ENCODE results near the gene FBXO5. TPM values are rescaled to one million over a fixed set of nuclear protein-coding genes. Genes with fewer than 3 reads are reported as not detected.
"Not testable (repeated sequence)": the region's sequence is repeated elsewhere in the genome, so short reads cannot be mapped to it uniquely, and the experiment has no call there.

FBXO5 gene
- total RNA-seq, 1 donor from 2014 or later, result 56.3 TPM

DNA sequence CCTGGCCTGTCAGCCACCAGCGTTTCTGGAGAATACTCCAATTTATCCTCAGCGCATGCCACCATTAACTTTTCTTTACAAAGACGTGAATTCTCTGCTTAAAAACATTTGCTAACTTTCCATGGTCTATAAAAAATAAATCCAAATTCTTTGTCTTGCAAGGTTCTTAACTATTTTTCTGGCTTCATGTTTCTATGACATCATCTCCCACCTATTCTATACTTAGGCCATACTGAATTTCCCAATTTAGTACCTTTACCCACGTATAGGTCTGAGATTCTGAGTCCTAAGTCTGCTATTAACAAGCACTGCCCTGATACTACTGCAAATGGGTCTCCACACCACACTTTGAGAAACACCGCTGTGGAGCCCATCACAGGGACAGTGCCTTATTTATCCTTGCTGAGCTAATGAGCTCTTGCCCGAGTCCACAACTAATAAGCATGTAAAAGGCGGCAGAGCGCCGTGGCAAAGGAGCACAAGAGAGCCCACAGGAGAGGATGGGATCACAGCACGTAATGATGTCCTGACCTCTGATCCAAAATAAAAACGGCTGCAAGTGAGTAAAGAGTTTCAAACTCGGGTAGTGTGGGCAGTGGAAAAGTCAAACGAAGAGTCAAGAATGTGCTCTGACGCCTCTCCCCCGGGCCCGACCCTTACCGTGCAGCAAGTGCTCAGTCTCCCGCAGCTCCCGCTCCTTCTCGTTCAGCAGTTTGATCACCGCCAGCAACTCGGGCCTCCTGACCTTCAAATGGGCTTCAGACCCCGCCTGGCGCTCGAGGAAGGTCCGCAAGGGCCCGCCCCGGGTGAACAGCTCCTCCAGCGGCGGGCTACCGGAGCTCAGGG is 19.1 kb upstream of the FBXO5 start:
- Mint-ChIP-seq H3K27ac (ENCODE audit: unreplicated experiment) (peak overlapping the region; percentile 93), H3K27me3 (ENCODE audit: low read depth) (no peaks in the 10 kb centered on the region), H3K4me3 (peak overlapping the region; percentile 96), H3K36me3 (ENCODE audit: low read depth) (peaks cover 7% of the 10 kb centered on the region), H3K9me3 (no peaks in the 10 kb centered on the region), H3K4me1 (peaks cover 35% of the 10 kb centered on the region)
- DNase-seq (ENCODE audit: low read depth, low spot score), result peak; percentile 10
- TF ChIP-seq, protein P1, sequence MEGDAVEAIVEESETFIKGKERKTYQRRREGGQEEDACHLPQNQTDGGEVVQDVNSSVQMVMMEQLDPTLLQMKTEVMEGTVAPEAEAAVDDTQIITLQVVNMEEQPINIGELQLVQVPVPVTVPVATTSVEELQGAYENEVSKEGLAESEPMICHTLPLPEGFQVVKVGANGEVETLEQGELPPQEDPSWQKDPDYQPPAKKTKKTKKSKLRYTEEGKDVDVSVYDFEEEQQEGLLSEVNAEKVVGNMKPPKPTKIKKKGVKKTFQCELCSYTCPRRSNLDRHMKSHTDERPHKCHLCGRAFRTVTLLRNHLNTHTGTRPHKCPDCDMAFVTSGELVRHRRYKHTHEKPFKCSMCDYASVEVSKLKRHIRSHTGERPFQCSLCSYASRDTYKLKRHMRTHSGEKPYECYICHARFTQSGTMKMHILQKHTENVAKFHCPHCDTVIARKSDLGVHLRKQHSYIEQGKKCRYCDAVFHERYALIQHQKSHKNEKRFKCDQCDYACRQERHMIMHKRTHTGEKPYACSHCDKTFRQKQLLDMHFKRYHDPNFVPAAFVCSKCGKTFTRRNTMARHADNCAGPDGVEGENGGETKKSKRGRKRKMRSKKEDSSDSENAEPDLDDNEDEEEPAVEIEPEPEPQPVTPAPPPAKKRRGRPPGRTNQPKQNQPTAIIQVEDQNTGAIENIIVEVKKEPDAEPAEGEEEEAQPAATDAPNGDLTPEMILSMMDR (conservative IDR thresholded peaks at IDR 0.05), result no peak

DNA sequence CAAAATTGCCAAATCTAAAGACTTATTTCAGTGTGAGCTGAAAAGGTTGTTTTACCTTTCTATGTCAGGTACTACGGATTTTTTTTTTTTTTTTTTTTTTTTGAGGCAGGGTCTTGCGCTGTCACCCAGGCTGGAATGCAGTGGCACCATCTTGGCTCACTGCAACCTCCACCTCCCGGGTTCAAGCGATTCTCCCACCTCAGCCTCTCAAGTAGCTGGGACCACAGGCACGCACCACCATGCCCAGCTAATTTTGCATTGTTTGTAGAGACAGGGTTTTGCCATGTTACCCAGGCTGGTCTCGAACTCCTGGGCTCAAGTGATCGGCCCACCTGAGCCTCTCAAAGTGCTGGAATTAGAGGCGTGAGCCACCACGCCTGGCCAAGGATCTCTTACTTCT is 17.9 kb upstream of the FBXO5 start:
- not testable (repeated sequence) for H3K36me3 Mint-ChIP-seq (ENCODE audit: low read depth); H3K27ac Mint-ChIP-seq (ENCODE audit: unreplicated experiment); H3K27me3 Mint-ChIP-seq (ENCODE audit: low read depth); DNase-seq (ENCODE audit: low read depth, low spot score); H3K9me3 Mint-ChIP-seq
- Mint-ChIP-seq H3K4me3 (peak overlapping the region; percentile 96), H3K4me1 (peaks cover 35% of the 10 kb centered on the region)

DNA sequence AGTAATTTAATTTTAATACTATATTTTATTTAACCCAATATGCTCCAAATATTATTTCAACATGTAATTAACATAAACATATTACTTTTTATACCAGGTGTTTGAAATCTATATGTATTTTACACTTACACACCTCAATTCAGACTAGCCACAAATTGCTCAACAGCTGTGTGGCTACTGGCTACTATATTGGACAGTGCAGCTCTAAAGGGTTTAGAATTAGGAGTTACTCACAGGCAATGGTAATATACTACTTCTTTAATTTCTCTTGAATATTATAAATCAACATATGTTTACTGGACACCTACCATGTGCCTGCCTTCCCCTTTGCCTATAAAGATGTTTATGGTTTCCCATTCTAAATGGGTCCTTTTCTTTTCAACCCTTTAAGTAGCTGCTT is 17.4 kb upstream of the FBXO5 start:
- Mint-ChIP-seq H3K27ac (ENCODE audit: unreplicated experiment) (no peak overlapping the region), H3K9me3 (no peaks in the 10 kb centered on the region), H3K27me3 (ENCODE audit: low read depth) (no peaks in the 10 kb centered on the region), H3K36me3 (ENCODE audit: low read depth) (peaks cover 9% of the 10 kb centered on the region), H3K4me1 (peaks cover 35% of the 10 kb centered on the region), H3K4me3 (peak overlapping the region; percentile 86)
- TF ChIP-seq, protein P1 (conservative IDR thresholded peaks at IDR 0.05), result no peak
- no peak for DNase-seq (ENCODE audit: low read depth, low spot score)

DNA sequence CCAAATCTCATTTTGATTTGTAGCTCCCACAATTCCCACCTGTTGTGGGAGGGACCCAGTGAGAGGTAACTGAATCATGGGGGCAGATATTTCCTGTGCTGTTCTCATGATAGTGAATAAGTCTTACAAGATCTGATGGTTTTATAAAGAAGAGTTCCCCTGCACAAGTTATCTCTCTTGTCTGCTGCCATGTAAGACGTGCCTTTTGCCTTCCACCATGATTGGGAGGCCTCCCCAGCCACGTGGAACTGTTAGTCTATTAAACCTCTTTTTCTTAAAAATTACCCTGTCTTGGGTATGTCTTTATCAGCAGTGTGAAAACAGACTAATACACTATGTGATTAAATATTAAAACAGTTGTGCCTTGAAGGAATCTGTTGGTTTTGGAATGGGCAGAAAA is 16.7 kb upstream of the FBXO5 start:
- Mint-ChIP-seq H3K4me1 (peaks cover 35% of the 10 kb centered on the region), H3K4me3 (peak overlapping the region; percentile 62)
- H3K36me3 Mint-ChIP-seq (ENCODE audit: low read depth); H3K27ac Mint-ChIP-seq (ENCODE audit: unreplicated experiment); DNase-seq (ENCODE audit: low read depth, low spot score); H3K9me3 Mint-ChIP-seq; H3K27me3 Mint-ChIP-seq (ENCODE audit: low read depth): not testable (repeated sequence)

DNA sequence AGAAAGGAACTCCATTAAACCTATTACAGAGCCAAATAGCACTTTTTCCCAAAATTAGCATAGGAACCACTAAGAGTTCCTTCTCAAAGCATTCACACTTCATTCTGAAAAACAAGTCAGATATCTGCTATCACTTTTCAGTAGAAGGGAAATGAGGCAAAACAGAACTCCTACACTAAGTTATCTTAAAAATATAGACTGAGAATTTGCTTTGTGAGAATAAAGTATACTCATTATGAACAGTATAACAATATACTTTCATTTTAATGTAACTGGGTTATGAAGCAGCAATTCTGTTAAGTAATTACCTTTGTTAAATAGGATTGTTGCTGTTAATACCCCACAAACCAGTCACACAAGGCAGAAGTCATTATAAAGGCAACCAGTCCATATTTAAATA is 11.0 kb upstream of the FBXO5 start:
- Mint-ChIP-seq H3K36me3 (ENCODE audit: low read depth) (peaks cover 17% of the 10 kb centered on the region), H3K4me1 (peaks cover 3% of the 10 kb centered on the region), H3K27me3 (ENCODE audit: low read depth) (no peaks in the 10 kb centered on the region), H3K4me3 (no peak overlapping the region), H3K9me3 (no peaks in the 10 kb centered on the region), H3K27ac (ENCODE audit: unreplicated experiment) (no peak overlapping the region)
- TF ChIP-seq, protein P1 (conservative IDR thresholded peaks at IDR 0.05), result no peak
- no peak for DNase-seq (ENCODE audit: low read depth, low spot score)

DNA sequence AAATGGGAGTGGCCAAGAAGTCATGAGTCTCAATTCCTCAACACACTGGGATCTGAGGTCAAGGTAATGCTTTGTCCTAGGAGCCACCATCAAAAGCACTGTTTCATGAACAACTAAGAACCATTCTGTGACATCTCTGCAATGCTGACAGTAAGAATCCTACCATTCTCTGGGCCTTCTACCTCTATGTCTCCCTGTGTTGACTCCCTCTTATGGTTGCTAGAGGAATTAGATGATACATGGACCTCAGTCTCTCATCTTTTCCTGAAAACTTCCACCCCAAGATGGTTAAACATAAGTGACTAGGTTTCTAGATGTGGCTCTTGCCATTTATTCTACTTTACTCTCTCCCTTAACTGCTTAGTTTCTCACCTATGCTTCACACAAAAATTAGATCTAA is 10.6 kb upstream of the FBXO5 start:
- DNase-seq (ENCODE audit: low read depth, low spot score), result no peak
- H3K4me3 Mint-ChIP-seq, result no peak overlapping the region
- peaks cover 17% of the 10 kb centered on the region for H3K36me3 Mint-ChIP-seq (ENCODE audit: low read depth)
- H3K4me1 Mint-ChIP-seq, result peaks cover 3% of the 10 kb centered on the region
- no peak overlapping the region for H3K27ac Mint-ChIP-seq (ENCODE audit: unreplicated experiment)
- TF ChIP-seq, protein P1 (conservative IDR thresholded peaks at IDR 0.05), result peak; percentile 33
- H3K9me3 Mint-ChIP-seq, result no peaks in the 10 kb centered on the region
- no peaks in the 10 kb centered on the region for H3K27me3 Mint-ChIP-seq (ENCODE audit: low read depth)

All from neural crest cell (in vitro differentiated cells).